ENCODE results near the gene SLC2A13. TPM values are rescaled to one million over a fixed set of nuclear protein-coding genes. Genes with fewer than 3 reads are reported as not detected.
A peak's percentile ranks its signal among the peaks of the same experiment; 100 is the strongest.

Gene SLC2A13
- total RNA-seq, 1 experiment from 2014 or later: 15.3 TPM

GRCh38 chr12:39780913-39781446 lies 324.9 kb downstream of the SLC2A13 start (continued):
- no peak for TF ChIP-seq USF1 (CRISPR knock-in tag; IDR thresholded peaks at IDR 0.05)

GRCh38 chr12:39780411-39780912 lies 325.4 kb downstream of the SLC2A13 start:
- ATAC-seq (no peak), DNase-seq (ENCODE audit: low spot score) (no peak)
- Mint-ChIP-seq H3K9me3 (peaks cover 15% of the 10 kb centered on the region), H3K27me3 (ENCODE audit: low read depth) (no peaks in the 10 kb centered on the region), H3K4me1 (no peaks in the 10 kb centered on the region), H3K36me3 (peaks cover 6% of the 10 kb centered on the region), H3K27ac (no peak overlapping the region), H3K4me3 (no peak overlapping the region)
- no peak for TF ChIP-seq PRRX2 (CRISPR knock-in tag; IDR thresholded peaks at IDR 0.05)
- no peak for TF ChIP-seq SP1 (CRISPR knock-in tag; conservative IDR thresholded peaks at IDR 0.05)
- no peak for TF ChIP-seq ZNF317 (CRISPR knock-in tag; IDR thresholded peaks at IDR 0.05; ENCODE audit: borderline replicate concordance, low read depth)
- no peak for TF ChIP-seq CBFB (CRISPR knock-in tag; IDR thresholded peaks at IDR 0.05; ENCODE audit: low read depth)
- TF ChIP-seq NFE2L1 (CRISPR knock-in tag; IDR thresholded peaks at IDR 0.05): no peak
- TF ChIP-seq ZNF121 (CRISPR knock-in tag; IDR thresholded peaks at IDR 0.05): no peak
- TF ChIP-seq JAZF1 (CRISPR knock-in tag; IDR thresholded peaks at IDR 0.05): no peak
- no peak for TF ChIP-seq EMX1 (CRISPR knock-in tag; IDR thresholded peaks at IDR 0.05)
- no peak for TF ChIP-seq MLX (CRISPR knock-in tag; IDR thresholded peaks at IDR 0.05)
- TF ChIP-seq ZNF416 (CRISPR knock-in tag; IDR thresholded peaks at IDR 0.05): no peak
- no peak for TF ChIP-seq IRF1 (CRISPR knock-in tag; IDR thresholded peaks at IDR 0.05)
- CTCF ChIA-PET: no interaction called here
- POLR2A ChIA-PET: no interaction called here

- H3K27me3 Mint-ChIP-seq (ENCODE audit: low read depth): no peaks in the 10 kb centered on the region
- no peak overlapping the region for H3K4me3 Mint-ChIP-seq
- H3K9me3 Mint-ChIP-seq: peaks cover 15% of the 10 kb centered on the region
- ChIA-PET POLR2A (no interaction called here), CTCF (no interaction called here)
- no peak overlapping the region for H3K27ac Mint-ChIP-seq
- TF ChIP-seq ZNF121 (CRISPR knock-in tag; IDR thresholded peaks at IDR 0.05) (no peak), ATF2 (CRISPR knock-in tag; IDR thresholded peaks at IDR 0.05; ENCODE audit: borderline replicate concordance, low read depth) (no peak)
- ATAC-seq (no peak), DNase-seq (ENCODE audit: low spot score) (no peak)
- peaks cover 6% of the 10 kb centered on the region for H3K36me3 Mint-ChIP-seq
- no peaks in the 10 kb centered on the region for H3K4me1 Mint-ChIP-seq
Observed at GRCh38 chr12:39779768-39780340, 326.0 kb downstream of the SLC2A13 start.

GRCh38 chr12:39777465-39777864 lies 328.4 kb downstream of the SLC2A13 start:
- ATAC-seq: no peak
- TF ChIP-seq NFYB (CRISPR knock-in tag; conservative IDR thresholded peaks at IDR 0.05; ENCODE audit: low read depth) (no peak), ATF6 (CRISPR knock-in tag; IDR thresholded peaks at IDR 0.05) (no peak), HMGXB4 (CRISPR knock-in tag; IDR thresholded peaks at IDR 0.05) (no peak), ESRRA (CRISPR knock-in tag; IDR thresholded peaks at IDR 0.05; ENCODE audit: borderline replicate concordance) (no peak), NFATC4 (CRISPR knock-in tag; IDR thresholded peaks at IDR 0.05) (no peak), KAT7 (CRISPR knock-in tag; IDR thresholded peaks at IDR 0.05; ENCODE audit: borderline replicate concordance) (no peak), PREB (CRISPR knock-in tag; IDR thresholded peaks at IDR 0.05; ENCODE audit: borderline replicate concordance) (no peak), SMAD3 (CRISPR knock-in tag; IDR thresholded peaks at IDR 0.05; ENCODE audit: borderline replicate concordance) (no peak)

More at GRCh38 chr12:39777465-39777864, 328.4 kb downstream of the SLC2A13 start:
- Mint-ChIP-seq H3K27ac (peak overlapping the region; percentile 20; the same call in 1 of the 2 replicates), H3K4me1 (no peaks in the 10 kb centered on the region), H3K9me3 (peaks cover 2% of the 10 kb centered on the region), H3K36me3 (no peaks in the 10 kb centered on the region), H3K4me3 (no peak overlapping the region), H3K27me3 (ENCODE audit: low read depth) (no peaks in the 10 kb centered on the region)
- POLR2A ChIA-PET: no interaction called here
- DNase-seq (ENCODE audit: low spot score): no peak
- CTCF ChIA-PET: interaction anchor here (1.4 kb wide), 1 partner anchor 233 kb away, joined by 3 read pairs; no protein-coding TSS in a partner anchor
